Measurements from ENCODE around the gene WDR37.
"Not testable (repeated sequence)": the region's sequence is repeated elsewhere in the genome, so short reads cannot be mapped to it uniquely, and the experiment has no call there.

Gene WDR37

GRCh38 chr10:1044146-1044545, 12.0 kb upstream of the WDR37 start:
- no peak for DNase-seq

- no peak for DNase-seq
Measured at GRCh38 chr10:1044964-1045363, 11.2 kb upstream of the WDR37 start.

GRCh38 chr10:1045415-1045814, 10.8 kb upstream of the WDR37 start:
- no peak for DNase-seq

DNA sequence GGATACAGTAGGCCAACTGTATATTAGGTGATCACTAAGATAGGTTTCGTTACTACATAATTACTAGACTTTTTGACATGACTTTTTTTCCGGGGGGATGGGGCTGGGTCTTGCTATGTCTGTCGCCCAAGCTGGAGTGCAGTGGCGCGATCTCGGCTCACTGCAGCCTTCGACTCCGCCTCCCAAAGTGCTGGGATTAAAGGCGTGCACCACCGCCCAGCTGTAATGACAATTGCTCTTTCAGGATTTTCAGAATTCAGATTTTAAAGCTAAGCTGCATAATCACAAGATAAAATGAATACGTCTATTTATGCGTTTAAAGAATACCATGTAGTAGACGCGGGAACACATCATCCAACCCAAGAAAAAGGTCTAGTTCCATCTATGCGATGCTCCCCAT, 8.2 kb upstream of the WDR37 start:
- DNase-seq, result no peak

GRCh38 chr10:1048349-1048731, 7.8 kb upstream of the WDR37 start:
- peak; percentile 65 for DNase-seq

GRCh38 chr10:1048732-1049424, 7.3 kb upstream of the WDR37 start, which contains the start of gene IDI1:
IDI1 (minus strand) TSS chr10:1049119; CDS start chr10:1049003, 116 bp downstream.
- DNase-seq, result peak; percentile 98

- DNase-seq, result no peak
Measured at GRCh38 chr10:1049425-1049958, 6.7 kb upstream of the WDR37 start.

- DNase-seq, result no peak
Measured at GRCh38 chr10:1050145-1050544, 6.0 kb upstream of the WDR37 start.

GRCh38 chr10:1050554-1050953, 5.6 kb upstream of the WDR37 start:
- peak; percentile 69 for DNase-seq

GRCh38 chr10:1054684-1055083, 1.5 kb upstream of the WDR37 start:
- no peak for DNase-seq

GRCh38 chr10:1057106-1057657, 997 bp downstream of the WDR37 start:
- no peak for DNase-seq

GRCh38 chr10:1058017-1058416, 1.8 kb downstream of the WDR37 start:
- DNase-seq, result no peak

DNA sequence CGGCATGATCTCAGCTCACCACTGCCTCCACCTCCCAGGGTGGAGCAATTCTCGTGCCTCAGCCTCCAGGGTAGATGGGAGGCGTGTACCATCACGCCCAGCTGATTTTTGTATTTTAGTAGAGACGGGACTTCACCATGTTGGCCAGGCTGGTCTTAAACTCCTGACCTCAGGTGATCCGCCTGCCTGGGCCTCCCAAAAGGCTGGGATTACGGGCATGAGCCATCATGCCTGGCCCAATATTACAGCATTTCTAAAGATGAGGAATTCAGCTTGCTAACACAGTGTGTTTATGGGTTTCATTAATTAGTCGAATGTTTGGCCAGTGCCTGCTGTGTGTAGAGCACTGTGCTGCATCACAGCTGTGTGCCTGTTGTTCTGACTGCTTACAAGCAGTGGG, 3.7 kb downstream of the WDR37 start:
- DNase-seq, result no peak

DNA sequence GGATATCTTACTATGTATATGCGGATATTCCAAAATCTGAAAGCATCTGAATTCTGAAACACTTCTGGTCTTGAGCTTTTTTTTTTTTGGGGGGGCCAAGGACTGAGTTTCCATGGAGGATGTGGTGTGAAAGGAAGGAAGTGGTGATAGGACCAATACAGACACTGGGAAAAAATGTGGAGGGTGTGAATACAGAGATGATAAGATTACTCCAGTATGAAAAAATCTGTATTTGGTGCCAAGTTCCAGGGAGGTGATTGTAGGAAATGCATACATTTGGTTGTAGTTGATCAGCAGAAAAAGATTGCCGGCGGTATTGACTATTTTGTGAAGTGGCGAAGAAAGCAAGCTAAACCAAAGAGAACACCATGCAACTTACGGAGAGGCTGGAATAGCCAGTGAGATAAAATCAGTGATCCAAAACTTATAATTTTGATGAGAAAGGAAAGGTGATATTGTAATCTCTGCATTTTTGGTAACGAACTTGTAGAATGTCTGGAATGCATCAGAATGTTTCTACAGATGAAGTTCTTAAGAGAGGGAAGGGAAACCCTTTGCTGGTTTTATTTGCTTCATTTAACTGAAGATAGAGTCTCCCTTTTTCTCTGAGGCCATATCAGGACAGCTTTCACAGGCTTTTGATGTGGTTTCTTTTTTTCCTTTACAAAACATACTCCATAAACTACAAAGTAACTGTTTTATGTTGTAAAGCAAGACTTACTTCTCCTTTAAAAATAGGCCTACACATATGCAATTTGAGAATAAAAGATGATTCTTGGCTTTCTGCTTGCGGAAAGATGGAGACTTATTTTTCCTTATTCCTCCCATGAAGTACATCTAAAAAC, 6.0 kb downstream of the WDR37 start:
- DNase-seq, result no peak

- DNase-seq, result peak; percentile 50
Measured at GRCh38 chr10:1063232-1063865, 7.2 kb downstream of the WDR37 start.

DNA sequence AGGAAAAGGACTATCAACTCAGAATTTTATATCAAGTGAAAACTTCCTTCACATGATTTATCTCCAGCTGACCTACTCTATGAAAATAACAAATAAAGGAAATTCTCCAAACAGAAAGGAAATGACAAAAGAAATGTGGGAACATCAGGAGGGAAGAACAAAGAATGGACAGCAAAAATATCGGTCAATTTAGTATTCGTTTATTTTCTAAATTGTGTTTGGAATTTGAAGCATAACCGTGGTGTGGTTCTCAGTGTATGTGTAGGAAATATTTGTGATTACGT, 8.7 kb downstream of the WDR37 start:
- no peak for DNase-seq

DNA sequence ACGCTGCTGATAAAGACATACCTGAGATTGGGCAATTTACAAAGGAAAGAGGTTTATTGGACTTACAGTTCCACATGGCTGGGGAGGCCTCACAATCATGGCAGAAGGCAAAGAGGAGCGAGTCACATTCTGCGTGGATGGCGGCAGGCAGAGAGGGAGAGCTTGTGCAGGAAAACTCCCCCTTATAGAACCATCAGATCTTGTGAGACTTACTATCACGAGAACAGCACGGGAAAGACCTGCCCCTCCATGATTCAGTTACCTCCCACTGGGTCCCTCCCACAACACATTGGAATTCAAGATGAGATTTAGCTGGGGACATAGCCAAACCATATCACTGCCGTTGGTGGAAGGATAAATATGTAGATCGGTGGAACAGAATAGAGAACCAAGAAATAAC, 10.5 kb downstream of the WDR37 start:
- not testable (repeated sequence) for DNase-seq

DNA sequence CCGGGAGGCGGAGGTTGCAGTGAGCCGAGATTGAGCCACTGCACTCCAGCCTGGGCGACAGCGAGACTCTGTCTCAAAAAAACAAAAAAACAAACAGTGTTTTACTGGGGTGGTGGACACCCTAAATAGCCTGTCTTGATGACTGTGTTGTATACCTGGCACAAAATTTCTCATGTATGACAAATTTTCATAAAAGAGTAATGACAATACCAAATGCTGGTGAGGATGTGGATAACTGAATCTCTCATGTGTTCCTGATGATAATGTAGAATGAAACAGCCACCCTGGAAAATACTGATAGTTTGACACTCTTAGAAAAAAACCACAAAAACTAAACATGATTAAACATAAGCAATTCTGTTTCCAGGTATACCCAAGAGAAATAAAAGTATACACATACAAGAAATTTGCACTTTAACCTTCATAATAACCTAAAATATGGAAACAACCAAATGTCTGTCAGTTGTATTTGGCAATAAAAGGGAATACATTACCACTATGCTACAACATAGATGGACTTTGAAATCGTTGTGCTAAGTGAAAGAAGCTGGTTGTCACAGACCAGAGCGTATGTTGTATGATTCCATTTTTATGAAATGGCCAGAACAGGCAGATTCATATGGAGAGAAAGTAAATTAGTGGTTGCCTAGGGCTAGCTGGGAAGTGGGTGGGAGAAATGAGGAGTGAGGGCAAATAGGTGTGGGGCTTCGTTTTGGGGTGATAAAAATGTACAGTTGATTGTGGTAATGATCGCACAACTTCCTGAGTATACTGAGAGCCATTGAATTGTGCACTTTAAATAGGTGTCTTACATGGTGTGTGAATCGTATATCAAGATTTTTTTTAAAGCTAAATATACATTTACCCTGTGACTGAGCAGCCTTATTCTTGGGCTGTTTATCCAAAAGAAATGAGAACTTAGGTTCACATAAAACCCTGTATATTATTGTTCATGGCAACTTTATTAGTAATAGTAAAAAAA, 12.5 kb downstream of the WDR37 start:
- DNase-seq, result no peak

DNA sequence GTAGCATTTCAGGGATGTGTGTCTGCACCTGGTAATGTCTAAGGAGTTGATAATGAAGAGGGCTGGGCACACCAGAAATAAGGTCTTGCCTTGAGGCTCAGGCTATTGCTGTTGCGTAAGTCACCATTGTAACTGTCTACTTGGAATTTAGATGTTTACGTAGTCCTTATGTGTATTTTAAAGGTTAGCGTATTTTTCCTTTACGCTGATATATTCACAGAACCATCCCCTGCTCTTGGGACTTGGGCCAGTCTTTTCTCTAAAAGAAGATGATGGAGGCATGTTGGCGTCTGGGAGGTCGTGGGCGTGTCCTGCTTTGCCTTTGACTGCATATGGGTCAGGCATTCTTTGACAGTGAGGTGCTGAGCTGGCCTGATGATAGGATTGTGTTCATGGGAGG, 14.7 kb downstream of the WDR37 start:
- DNase-seq, result no peak

- no peak for DNase-seq
Measured at GRCh38 chr10:1074052-1074747, 18.0 kb downstream of the WDR37 start.

- no peak for DNase-seq
Measured at GRCh38 chr10:1074748-1075308, 18.6 kb downstream of the WDR37 start.
